Trophoblast cell (in vitro differentiated cells and primary cell): ENCODE results near the gene ERI3.
A peak's percentile ranks its signal among the peaks of the same experiment; 100 is the strongest.

Experiments used
- DNase-seq, 2 donors: peaks; one replicate each; pipeline ENCODE4 v3.0.0-alpha.2; 2016
- H2AFZ ChIP-seq: 2 replicates; pipeline ENCODE4 v1.6.1; 2013; ENCODE audit warnings: low read length, moderate library complexity, mild to moderate bottlenecking; ENCODE audit not compliant: insufficient read depth, poor library complexity
- H2AK5ac ChIP-seq: 2 replicates; pipeline ENCODE4 v1.6.1; 2013; ENCODE audit warnings: mild to moderate bottlenecking, low read length
- H2BK120ac ChIP-seq: 2 replicates; pipeline ENCODE4 v1.6.1; 2013; ENCODE audit warnings: low read length, mild to moderate bottlenecking, moderate library complexity; ENCODE audit not compliant: insufficient read depth, poor library complexity
- H2BK12ac ChIP-seq: 2 replicates; pipeline ENCODE4 v1.6.1; 2013; ENCODE audit warnings: mild to moderate bottlenecking, low read length, moderate library complexity
- H2BK5ac ChIP-seq: 2 replicates; pipeline ENCODE4 v1.6.1; 2013; ENCODE audit warnings: low read length, low read depth, moderate library complexity, mild to moderate bottlenecking; ENCODE audit not compliant: poor library complexity
- H3K14ac ChIP-seq: 2 replicates; pipeline ENCODE4 v1.6.1; 2013; ENCODE audit warnings: mild to moderate bottlenecking, low read length
- H3K18ac ChIP-seq: 2 replicates; pipeline ENCODE4 v1.6.1; 2013; ENCODE audit warnings: mild to moderate bottlenecking, low read length
- H3K23ac ChIP-seq: 2 replicates; pipeline ENCODE4 v1.6.1; 2013; ENCODE audit warnings: low read length
- H3K27ac ChIP-seq: 2 replicates; pipeline ENCODE4 v1.5.1; 2013; ENCODE audit warnings: low read depth, mild to moderate bottlenecking, inconsistent platforms, low read length, moderate library complexity
- H3K27me3 ChIP-seq: 2 replicates; pipeline ENCODE4 v1.6.1; 2013; ENCODE audit warnings: inconsistent platforms, mild to moderate bottlenecking, low read length, moderate library complexity; ENCODE audit not compliant: insufficient read depth
- H3K36me3 ChIP-seq, 2 experiments: 1 replicate in 1 of 2; 2 replicates in 1 of 2; pipeline ENCODE4 v1.6.1; 2013; ENCODE audit warnings: low read length in 2 of 2, mild to moderate bottlenecking in 2 of 2, moderate library complexity in 1 of 2; ENCODE audit not compliant: insufficient read depth in 2 of 2, control insufficient read depth in 1 of 2
- H3K4ac ChIP-seq: 2 replicates; pipeline ENCODE4 v1.6.1; 2013; ENCODE audit warnings: low read depth, mild to moderate bottlenecking, low read length, moderate library complexity
- H3K4me1 ChIP-seq, 2 experiments: 1 replicate in 1 of 2; 2 replicates in 1 of 2; pipeline ENCODE4 v1.6.1; 2013; ENCODE audit warnings: low read length in 2 of 2, mild to moderate bottlenecking in 2 of 2, moderate library complexity in 1 of 2; ENCODE audit not compliant: insufficient read depth in 2 of 2, control insufficient read depth in 1 of 2
- H3K4me2 ChIP-seq: 2 replicates; pipeline ENCODE4 v1.6.1; 2013; ENCODE audit warnings: inconsistent platforms, mild to moderate bottlenecking, low read length, moderate library complexity
- H3K4me3 ChIP-seq: 2 replicates; pipeline ENCODE4 v1.5.1; 2013; ENCODE audit warnings: mild to moderate bottlenecking, low read depth, low read length, inconsistent platforms
- H3K79me1 ChIP-seq: one replicate; pipeline ENCODE4 v1.6.1; 2013; ENCODE audit warnings: low read length
- H3K79me2 ChIP-seq: 2 replicates; pipeline ENCODE4 v1.6.1; 2013; ENCODE audit warnings: low read length, mild to moderate bottlenecking; ENCODE audit not compliant: control insufficient read depth, insufficient read depth, poor library complexity
- H3K9ac ChIP-seq: 2 replicates; pipeline ENCODE4 v1.6.1; 2013; ENCODE audit warnings: mild to moderate bottlenecking, low read length
- H3K9me3 ChIP-seq: 2 replicates; pipeline ENCODE4 v1.6.1; 2013; ENCODE audit warnings: low read depth, mild to moderate bottlenecking, control low read depth, inconsistent platforms, low read length; ENCODE audit not compliant: insufficient read depth
- H4K12ac ChIP-seq: 2 replicates; pipeline ENCODE4 v1.6.1; 2013; ENCODE audit warnings: low read depth, mild to moderate bottlenecking, low read length, moderate library complexity
- H4K8ac ChIP-seq: 2 replicates; pipeline ENCODE4 v1.6.1; 2013; ENCODE audit warnings: low read depth, mild to moderate bottlenecking, low read length, moderate library complexity
- H4K91ac ChIP-seq: one replicate; pipeline ENCODE4 v1.6.1; 2013; ENCODE audit warnings: low read depth, mild to moderate bottlenecking, low read length, moderate library complexity
- WGBS: extraction: QIAGEN DNeasy Blood & Tissue Kit; methylation state at CpG from one replicate; pipeline ENCODE4 v1.1.7; 2013; ENCODE audit warnings: missing lambda C conversion rate; ENCODE audit not compliant: insufficient read length, insufficient coverage; ENCODE audit errors: extremely low coverage; 5-methylcytosine and 5-hydroxymethylcytosine counted together

The ERI3 gene

GRCh38 chr1:44217809-44218410 lies 137.1 kb downstream of the ERI3 start:
- WGBS: no CpG with 5 or more reads among the region's 4 CpGs
- no peaks in the 10 kb centered on the region for H3K27me3 ChIP-seq
- DNase-seq: peak; percentile 70 to 87
- no peak overlapping the region for H2AK5ac ChIP-seq
- no peak overlapping the region for H3K4ac ChIP-seq
- H3K4me3 ChIP-seq: no peak overlapping the region
- H3K36me3 ChIP-seq: peaks cover 49 to 57% of the 10 kb centered on the region in 2 experiments
- peaks cover 0 to 6% of the 10 kb centered on the region in 2 experiments for H3K4me1 ChIP-seq
- no peak overlapping the region for H2BK12ac ChIP-seq
- no peak overlapping the region for H2BK5ac ChIP-seq
- H2AFZ ChIP-seq: no peak overlapping the region
- no peak overlapping the region for H3K27ac ChIP-seq
- no peak overlapping the region for H4K12ac ChIP-seq
- no peak overlapping the region for H3K14ac ChIP-seq
- H3K79me1 ChIP-seq: peaks cover 3% of the 10 kb centered on the region
- no peak overlapping the region for H3K18ac ChIP-seq
- no peak overlapping the region for H2BK120ac ChIP-seq
- H3K23ac ChIP-seq: no peak overlapping the region
- H3K4me2 ChIP-seq: no peak overlapping the region
- H4K8ac ChIP-seq: no peak overlapping the region
- H3K79me2 ChIP-seq: peaks cover 4% of the 10 kb centered on the region
- peaks cover 2% of the 10 kb centered on the region for H3K9me3 ChIP-seq
- no peak overlapping the region for H3K9ac ChIP-seq
- no peak overlapping the region for H4K91ac ChIP-seq

GRCh38 chr1:44213222-44214112 lies 141.6 kb downstream of the ERI3 start, which contains the start of gene DMAP1:
TSS of gene DMAP1 (plus strand) at chr1:44213471. CDS start at chr1:44213754, 283 bp downstream.
- Histone ChIP-seq H3K9ac (peak within 1 kb of the TSS; percentile 89), H3K14ac (peak within 1 kb of the TSS; percentile 86), H2AK5ac (no peak within 1 kb of the TSS), H3K4ac (peak within 1 kb of the TSS; percentile 75), H3K9me3 (peaks cover 2% of the 10 kb centered on the region), H2BK120ac (peak within 1 kb of the TSS; percentile 54), H3K4me2 (peak within 1 kb of the TSS; percentile 86), H3K18ac (peak within 1 kb of the TSS; percentile 85), H3K4me1 (peaks cover 5 to 11% of the 10 kb centered on the region in 2 experiments), H4K8ac (peak within 1 kb of the TSS; percentile 95), H3K27ac (no peak within 1 kb of the TSS), H3K36me3 (peaks cover 12 to 21% of the 10 kb centered on the region in 2 experiments), H3K4me3 (peak within 1 kb of the TSS; percentile 96), H4K91ac (peak within 1 kb of the TSS; percentile 83), H2AFZ (peak within 1 kb of the TSS; percentile 91), H3K79me2 (peaks cover 4% of the 10 kb centered on the region), H2BK12ac (no peak within 1 kb of the TSS), H3K27me3 (no peaks in the 10 kb centered on the region), H3K23ac (no peak within 1 kb of the TSS), H2BK5ac (peak within 1 kb of the TSS; percentile 50), H4K12ac (peak within 1 kb of the TSS; percentile 92), H3K79me1 (peaks cover 3% of the 10 kb centered on the region)
- no CpG with 5 or more reads among the region's 44 CpGs for WGBS
- DNase-seq: peak; percentile 63 to 84

DNA sequence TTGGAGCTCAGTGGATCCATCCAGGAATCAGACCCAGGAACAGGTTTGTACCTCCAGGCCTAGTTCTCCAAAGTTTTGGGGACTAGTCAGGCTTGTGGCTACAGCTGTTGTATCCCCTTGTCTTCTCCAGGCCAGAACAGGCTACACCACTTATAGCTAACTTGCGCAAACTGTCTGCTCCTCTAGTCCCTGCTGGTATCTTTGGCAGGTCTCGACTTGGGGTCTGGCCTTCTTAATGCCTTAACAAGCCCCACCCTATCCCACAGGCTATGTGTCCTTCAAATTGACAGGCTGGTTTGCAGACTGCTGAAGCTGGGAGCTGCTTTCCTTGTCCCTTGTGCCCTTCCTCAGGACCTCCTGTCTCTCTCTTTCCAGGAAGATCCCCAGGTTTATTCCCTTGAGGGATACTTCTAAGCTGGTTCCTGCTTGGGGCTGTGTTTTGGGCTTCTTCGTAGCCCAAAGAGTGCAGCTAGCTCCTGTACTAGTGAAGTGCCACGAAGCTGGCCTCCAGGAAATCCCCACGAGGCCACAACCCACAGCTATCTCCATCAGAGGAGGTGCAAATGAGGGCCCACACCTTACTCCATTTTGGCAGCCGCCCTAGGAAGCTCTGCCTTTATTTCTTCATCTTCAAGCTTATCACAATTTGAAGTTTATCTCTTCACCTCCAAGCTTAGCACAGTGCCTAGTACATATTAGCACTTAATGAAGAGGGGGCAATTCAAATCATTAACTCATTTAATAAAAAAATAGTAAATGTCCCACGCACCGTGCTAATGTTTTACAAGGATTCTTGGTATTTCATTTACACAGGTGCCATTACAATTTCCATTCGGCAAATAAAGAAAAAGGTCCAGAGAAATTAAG lies 142.5 kb downstream of the ERI3 start:
- Histone ChIP-seq H3K4me1 (peaks cover 5 to 11% of the 10 kb centered on the region in 2 experiments), H3K27me3 (no peaks in the 10 kb centered on the region), H3K36me3 (peaks cover 5 to 14% of the 10 kb centered on the region in 2 experiments), H2BK5ac (no peak overlapping the region), H3K79me2 (peaks cover 4% of the 10 kb centered on the region), H3K4ac (no peak overlapping the region), H3K18ac (no peak overlapping the region), H3K14ac (no peak overlapping the region), H2BK120ac (no peak overlapping the region), H3K9ac (no peak overlapping the region), H3K27ac (no peak overlapping the region), H3K4me2 (peak overlapping the region; percentile 86), H3K4me3 (no peak overlapping the region), H3K23ac (no peak overlapping the region), H3K79me1 (peaks cover 3% of the 10 kb centered on the region), H4K12ac (peak overlapping the region; percentile 61), H3K9me3 (peaks cover 2% of the 10 kb centered on the region), H4K91ac (no peak overlapping the region), H2BK12ac (no peak overlapping the region), H4K8ac (peak overlapping the region; percentile 88), H2AK5ac (no peak overlapping the region), H2AFZ (peak overlapping the region; percentile 77)
- no peak for DNase-seq
- WGBS: no CpG with 5 or more reads among the region's 9 CpGs

DNA sequence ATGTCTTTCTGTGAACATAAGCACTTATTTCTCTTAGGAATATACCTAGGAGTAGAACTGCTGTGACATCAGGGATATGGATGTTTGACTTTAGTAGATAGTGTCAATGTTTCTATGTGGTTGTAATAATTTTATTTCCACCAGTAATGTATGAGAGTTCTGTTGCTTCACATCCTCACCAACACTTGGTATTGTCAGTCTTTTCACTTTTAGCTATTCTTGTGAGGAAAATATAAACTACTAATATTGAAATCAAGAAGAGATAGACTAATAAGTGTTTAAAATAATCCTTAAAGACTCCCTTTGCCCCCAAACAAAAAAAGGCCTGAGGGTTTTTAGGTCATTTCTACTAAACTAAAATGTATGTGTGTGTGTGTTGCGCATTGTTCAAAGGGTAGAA lies 144.5 kb downstream of the ERI3 start:
- Histone ChIP-seq H3K14ac (no peak overlapping the region), H3K9me3 (peaks cover 2% of the 10 kb centered on the region), H3K23ac (no peak overlapping the region), H3K4ac (no peak overlapping the region), H3K18ac (no peak overlapping the region), H3K27me3 (no peaks in the 10 kb centered on the region), H2AK5ac (no peak overlapping the region), H3K4me3 (no peak overlapping the region), H3K4me1 (peaks cover 5 to 11% of the 10 kb centered on the region in 2 experiments), H3K79me1 (peaks cover 3% of the 10 kb centered on the region), H2BK120ac (no peak overlapping the region), H2BK12ac (no peak overlapping the region), H4K8ac (no peak overlapping the region), H3K79me2 (peaks cover 4% of the 10 kb centered on the region), H3K36me3 (peaks cover 4 to 8% of the 10 kb centered on the region in 2 experiments), H3K4me2 (no peak overlapping the region), H2AFZ (no peak overlapping the region), H3K9ac (no peak overlapping the region), H3K27ac (no peak overlapping the region), H2BK5ac (no peak overlapping the region), H4K91ac (no peak overlapping the region), H4K12ac (no peak overlapping the region)
- no peak for DNase-seq
- no CpG with 5 or more reads among the region's 1 CpG for WGBS
